Suprapubic skin (tissue), 4 donors: ENCODE data around the gene ST6GAL1.

ENCODE experiments used
- EP300 ChIP-seq: sonication (generic); formaldehyde crosslinking; IDR thresholded peaks from one replicate; pipeline ENCODE4 v1.6.1; 2017; ENCODE audit warnings: antibody characterized with exemption
- POLR2A ChIP-seq, 2 donors: fragments of 450-650 bp; IDR thresholded peaks; one replicate each; pipeline ENCODE4 v1.6.1; 2017; ENCODE audit warnings: antibody characterized with exemption in 2 of 2, mild to moderate bottlenecking in 2 of 2, moderate library complexity in 2 of 2
- POLR2AphosphoS5 ChIP-seq, 3 donors: sonication (generic); formaldehyde crosslinking; IDR thresholded peaks; one replicate each; pipeline ENCODE4 v1.6.1; 2017; ENCODE audit warnings: antibody characterized with exemption in 3 of 3
- TF ChIP-seq, protein P1 (sequence below), 2 donors: fragments of 200-600 bp in 1 of 2; fragments of 450-650 bp in 1 of 2; sonication (generic) in 1 of 2; IDR thresholded peaks; one replicate each; pipeline ENCODE4 v1.5.1; 2016 to 2019; ENCODE audit warnings: antibody characterized with exemption in 2 of 2, mild to moderate bottlenecking in 1 of 2, moderate library complexity in 1 of 2

GRCh38 chr3:186975726-186976125 is 45.4 kb downstream of the ST6GAL1 start:
- TF ChIP-seq, protein P1, sequence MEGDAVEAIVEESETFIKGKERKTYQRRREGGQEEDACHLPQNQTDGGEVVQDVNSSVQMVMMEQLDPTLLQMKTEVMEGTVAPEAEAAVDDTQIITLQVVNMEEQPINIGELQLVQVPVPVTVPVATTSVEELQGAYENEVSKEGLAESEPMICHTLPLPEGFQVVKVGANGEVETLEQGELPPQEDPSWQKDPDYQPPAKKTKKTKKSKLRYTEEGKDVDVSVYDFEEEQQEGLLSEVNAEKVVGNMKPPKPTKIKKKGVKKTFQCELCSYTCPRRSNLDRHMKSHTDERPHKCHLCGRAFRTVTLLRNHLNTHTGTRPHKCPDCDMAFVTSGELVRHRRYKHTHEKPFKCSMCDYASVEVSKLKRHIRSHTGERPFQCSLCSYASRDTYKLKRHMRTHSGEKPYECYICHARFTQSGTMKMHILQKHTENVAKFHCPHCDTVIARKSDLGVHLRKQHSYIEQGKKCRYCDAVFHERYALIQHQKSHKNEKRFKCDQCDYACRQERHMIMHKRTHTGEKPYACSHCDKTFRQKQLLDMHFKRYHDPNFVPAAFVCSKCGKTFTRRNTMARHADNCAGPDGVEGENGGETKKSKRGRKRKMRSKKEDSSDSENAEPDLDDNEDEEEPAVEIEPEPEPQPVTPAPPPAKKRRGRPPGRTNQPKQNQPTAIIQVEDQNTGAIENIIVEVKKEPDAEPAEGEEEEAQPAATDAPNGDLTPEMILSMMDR (IDR thresholded peaks at IDR 0.05), result no peak
- no peak for TF ChIP-seq POLR2AphosphoS5 (IDR thresholded peaks at IDR 0.05)
- no peak for TF ChIP-seq POLR2A (IDR thresholded peaks at IDR 0.05)
- no peak for TF ChIP-seq EP300
